Measurements from ENCODE around the gene STARD10. TPM values are rescaled to one million over a fixed set of nuclear protein-coding genes. Genes with fewer than 3 reads are reported as not detected.

The STARD10 gene
- total and polyA plus RNA-seq, 2 donors (not counting 3 experiments of a cell fraction or from before 2014, with no cell fraction given): 16.1 to 22.5 TPM

DNA sequence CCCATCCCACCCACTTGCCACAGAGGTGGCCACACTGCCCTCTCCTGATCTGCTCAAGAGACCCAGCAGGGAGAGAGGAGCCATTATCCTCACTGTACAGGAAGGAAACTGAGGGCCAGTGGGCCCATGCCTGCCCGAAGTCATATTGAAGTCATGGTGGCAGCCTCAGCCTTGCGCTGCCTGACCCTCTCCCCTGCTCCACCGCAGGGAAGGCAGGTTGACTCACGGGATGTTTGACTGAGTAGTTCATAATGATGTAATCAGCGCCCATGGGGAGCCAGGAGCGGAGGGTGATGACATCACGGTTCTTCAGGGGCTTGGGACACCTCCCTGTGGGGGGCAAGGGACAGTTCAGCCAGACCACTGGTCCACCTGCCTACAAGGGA, 35.5 kb downstream of the STARD10 start:
- DNase-seq (ENCODE audit: low read depth, low spot score) (no peak), FAIRE-seq (no peak)
- Histone ChIP-seq H2AFZ (ENCODE audit: low read depth, low read length) (no peak overlapping the region), H3K4me1 (ENCODE audit: control insufficient read depth, extremely low read depth, insufficient read depth, low read length) (no peaks in the 10 kb centered on the region), H3K27me3 (ENCODE audit: control insufficient read depth in 2 of 2, insufficient read depth in 2 of 2, low read length in 2 of 2) (no peaks in the 10 kb centered on the region), H3K27ac (ENCODE audit: insufficient read depth, low read depth, low read length) (no peak overlapping the region), H3K36me3 (ENCODE audit: control insufficient read depth in 2 of 2, extremely low read depth in 1 of 2, insufficient read depth in 2 of 2, low read length in 2 of 2) (no peaks in the 10 kb centered on the region), H3K4me2 (ENCODE audit: insufficient read depth, low read length) (no peak overlapping the region), H3K9me1 (replicated peaks; ENCODE audit: control insufficient read depth, extremely low read depth, insufficient read depth, low read length) (no peaks in the 10 kb centered on the region), H3K79me2 (ENCODE audit: control insufficient read depth, insufficient read depth, low read length) (no peaks in the 10 kb centered on the region), H3K9me3 (replicated peaks; ENCODE audit: control insufficient read depth, insufficient read depth, low read length) (no peaks in the 10 kb centered on the region), H3K4me3 (replicated peaks in 1 of 3; ENCODE audit: insufficient read depth in 1 of 3, low read depth in 1 of 3, low read length in 3 of 3) (no peak overlapping the region), H4K20me1 (replicated peaks; ENCODE audit: control insufficient read depth, extremely low read depth, insufficient read depth, low read length) (no peaks in the 10 kb centered on the region), H3K9ac (replicated peaks; ENCODE audit: extremely low read depth, insufficient read depth, low read length) (no peak overlapping the region)
- no TSS peak for BruUV-seq (replicated peaks)
- ChIA-PET CTCF (no interaction called here), POLR2A (no interaction called here)
- intact Hi-C loops (cut with micrococcal nuclease) (no loop called here), dilution Hi-C loops (cut with MboI; ENCODE audit: extremely low pct_ligation_motif_present, low sequenced_read_pairs) (no loop called here)
- TF ChIP-seq, protein P1, sequence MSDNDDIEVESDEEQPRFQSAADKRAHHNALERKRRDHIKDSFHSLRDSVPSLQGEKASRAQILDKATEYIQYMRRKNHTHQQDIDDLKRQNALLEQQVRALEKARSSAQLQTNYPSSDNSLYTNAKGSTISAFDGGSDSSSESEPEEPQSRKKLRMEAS (IDR thresholded peaks at IDR 0.05; ENCODE audit: insufficient read depth, insufficient read length): no peak
- TF ChIP-seq JUN (IDR thresholded peaks at IDR 0.05; ENCODE audit: borderline replicate concordance, insufficient read depth, insufficient read length, low read depth) (no peak), FOS (IDR thresholded peaks at IDR 0.05; ENCODE audit: borderline replicate concordance, insufficient read depth, low read length) (no peak), MYC (IDR thresholded peaks at IDR 0.05; ENCODE audit: low read depth, low read length) (no peak), POLR2A (IDR thresholded peaks at IDR 0.05; ENCODE audit: low read depth, low read length) (no peak), EZH2 (IDR thresholded peaks at IDR 0.05; ENCODE audit: borderline replicate concordance, low read depth, low read length, severe bottlenecking) (no peak), POLR2AphosphoS5 (IDR thresholded peaks at IDR 0.05; ENCODE audit: insufficient read depth, low read depth, low read length) (no peak), GATA2 (IDR thresholded peaks at IDR 0.05; ENCODE audit: insufficient read depth, insufficient read length, low read depth, low read length) (no peak)
- TF ChIP-seq, protein P2, sequence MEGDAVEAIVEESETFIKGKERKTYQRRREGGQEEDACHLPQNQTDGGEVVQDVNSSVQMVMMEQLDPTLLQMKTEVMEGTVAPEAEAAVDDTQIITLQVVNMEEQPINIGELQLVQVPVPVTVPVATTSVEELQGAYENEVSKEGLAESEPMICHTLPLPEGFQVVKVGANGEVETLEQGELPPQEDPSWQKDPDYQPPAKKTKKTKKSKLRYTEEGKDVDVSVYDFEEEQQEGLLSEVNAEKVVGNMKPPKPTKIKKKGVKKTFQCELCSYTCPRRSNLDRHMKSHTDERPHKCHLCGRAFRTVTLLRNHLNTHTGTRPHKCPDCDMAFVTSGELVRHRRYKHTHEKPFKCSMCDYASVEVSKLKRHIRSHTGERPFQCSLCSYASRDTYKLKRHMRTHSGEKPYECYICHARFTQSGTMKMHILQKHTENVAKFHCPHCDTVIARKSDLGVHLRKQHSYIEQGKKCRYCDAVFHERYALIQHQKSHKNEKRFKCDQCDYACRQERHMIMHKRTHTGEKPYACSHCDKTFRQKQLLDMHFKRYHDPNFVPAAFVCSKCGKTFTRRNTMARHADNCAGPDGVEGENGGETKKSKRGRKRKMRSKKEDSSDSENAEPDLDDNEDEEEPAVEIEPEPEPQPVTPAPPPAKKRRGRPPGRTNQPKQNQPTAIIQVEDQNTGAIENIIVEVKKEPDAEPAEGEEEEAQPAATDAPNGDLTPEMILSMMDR (IDR thresholded peaks at IDR 0.05; ENCODE audit: extremely low read depth in 1 of 2, insufficient read depth in 1 of 2, low read depth in 1 of 2, low read length in 2 of 2): no peak
